Activated T-cell treated with anti-CD3 and anti-CD28 coated beads, Interleukin-2, amount 50 U/mL, for 72 hours (primary cell): ENCODE results near the gene BTNL8. TPM values are rescaled to one million over a fixed set of nuclear protein-coding genes. Genes with fewer than 3 reads are reported as not detected.

Experiments used
- ATAC-seq, 2 donors: fragments of 150-1000 bp; cut with Tn5 transposase; replicated peaks in 1 of 2; 2 replicates each; pipeline ENCODE4 v1.10.0; 2021; ENCODE audit warnings: moderate library complexity in 2 of 2, mild to moderate bottlenecking in 1 of 2
- DNase-seq, 2 donors: peaks; one replicate each; pipeline ENCODE4 v3.0.0; 2021 to 2022; ENCODE audit warnings: mixed read lengths in 1 of 2
- H3K27ac Mint-ChIP-seq: one replicate; pipeline ENCODE4 v1.8.0; 2022; ENCODE audit warnings: mild to moderate bottlenecking, moderate library complexity, mixed read lengths
- H3K27me3 Mint-ChIP-seq: one replicate; pipeline ENCODE4 v1.8.0; 2022; ENCODE audit warnings: low read depth, mixed read lengths
- H3K36me3 Mint-ChIP-seq, 2 donors: one replicate each; pipeline ENCODE4 v1.8.0; 2022; ENCODE audit warnings: mixed read lengths in 2 of 2, mild to moderate bottlenecking in 1 of 2; ENCODE audit not compliant: insufficient read depth in 2 of 2
- H3K4me1 Mint-ChIP-seq: one replicate; pipeline ENCODE4 v1.8.0; 2022; ENCODE audit warnings: low read depth, mixed read lengths
- H3K4me3 Mint-ChIP-seq, 2 donors: one replicate each; pipeline ENCODE4 v1.8.0; 2022; ENCODE audit warnings: mild to moderate bottlenecking in 2 of 2, mixed read lengths in 2 of 2, moderate library complexity in 2 of 2
- H3K9me3 Mint-ChIP-seq, 2 donors: one replicate each; pipeline ENCODE4 v1.8.0; 2022; ENCODE audit warnings: mixed read lengths in 2 of 2
- total RNA-seq, 2 donors: library from RNA; stranded (reverse); gene quantifications; one replicate each; pipeline ENCODE4 v1.2.3, GENCODE V29; 2022

BTNL8 gene
- total RNA-seq, 2 donors from 2014 or later, result 0.74 to 1.2 TPM

DNA sequence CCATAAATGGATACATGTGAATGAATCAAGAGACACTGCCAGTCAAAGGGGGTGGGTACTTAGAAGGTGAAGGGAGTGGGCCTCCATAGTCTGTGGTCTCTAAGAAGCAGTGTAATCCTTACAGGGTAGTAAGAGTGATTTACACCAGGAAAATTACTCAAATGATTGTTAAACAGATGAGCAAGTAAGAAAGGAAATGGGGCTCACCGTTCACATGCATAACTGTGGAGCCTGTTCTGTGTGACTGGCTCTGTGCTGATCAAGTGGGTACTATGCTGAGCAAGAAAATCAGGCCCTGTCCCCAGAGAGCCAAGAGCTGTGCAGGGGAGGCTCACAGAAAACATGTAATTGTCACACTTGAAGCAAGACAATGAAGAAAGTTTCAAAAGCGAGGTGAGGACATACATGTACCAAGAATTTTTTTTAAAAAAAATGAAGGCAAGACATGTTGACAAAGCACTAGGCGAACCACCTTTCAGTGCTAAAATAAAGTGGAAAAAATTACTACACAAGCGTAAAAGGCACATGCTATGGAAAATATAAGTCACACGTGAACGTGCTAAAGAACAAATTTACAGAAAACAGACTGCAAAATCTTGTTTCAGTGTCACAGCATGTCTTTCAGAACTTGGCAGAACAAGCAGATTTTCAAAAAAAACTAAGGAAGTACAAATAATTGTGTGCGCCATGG, 2.5 kb downstream of the BTNL8 start:
- H3K27me3 Mint-ChIP-seq, result no peaks in the 10 kb centered on the region
- H3K36me3 Mint-ChIP-seq, result peaks cover 2% of the 10 kb centered on the region in 2 donors
- DNase-seq, result no peak
- no peak overlapping the region for H3K4me3 Mint-ChIP-seq
- peak; percentile 74 to 84 for ATAC-seq
- H3K9me3 Mint-ChIP-seq, result no peaks in the 10 kb centered on the region
- H3K4me1 Mint-ChIP-seq, result peaks cover 10% of the 10 kb centered on the region
- H3K27ac Mint-ChIP-seq, result peak overlapping the region; percentile 62

- peaks cover 0 to 2% of the 10 kb centered on the region in 2 donors for H3K36me3 Mint-ChIP-seq
- peaks cover 7% of the 10 kb centered on the region for H3K4me1 Mint-ChIP-seq
- H3K9me3 Mint-ChIP-seq, result no peaks in the 10 kb centered on the region
- DNase-seq, result no peak
- no peak for ATAC-seq
- H3K4me3 Mint-ChIP-seq, result no peak overlapping the region
- H3K27me3 Mint-ChIP-seq, result peaks cover 10% of the 10 kb centered on the region
- no peak overlapping the region for H3K27ac Mint-ChIP-seq
These were observed 9.4 kb downstream of the BTNL8 start for GRCh38 chr5:180908400-180908799.

DNA sequence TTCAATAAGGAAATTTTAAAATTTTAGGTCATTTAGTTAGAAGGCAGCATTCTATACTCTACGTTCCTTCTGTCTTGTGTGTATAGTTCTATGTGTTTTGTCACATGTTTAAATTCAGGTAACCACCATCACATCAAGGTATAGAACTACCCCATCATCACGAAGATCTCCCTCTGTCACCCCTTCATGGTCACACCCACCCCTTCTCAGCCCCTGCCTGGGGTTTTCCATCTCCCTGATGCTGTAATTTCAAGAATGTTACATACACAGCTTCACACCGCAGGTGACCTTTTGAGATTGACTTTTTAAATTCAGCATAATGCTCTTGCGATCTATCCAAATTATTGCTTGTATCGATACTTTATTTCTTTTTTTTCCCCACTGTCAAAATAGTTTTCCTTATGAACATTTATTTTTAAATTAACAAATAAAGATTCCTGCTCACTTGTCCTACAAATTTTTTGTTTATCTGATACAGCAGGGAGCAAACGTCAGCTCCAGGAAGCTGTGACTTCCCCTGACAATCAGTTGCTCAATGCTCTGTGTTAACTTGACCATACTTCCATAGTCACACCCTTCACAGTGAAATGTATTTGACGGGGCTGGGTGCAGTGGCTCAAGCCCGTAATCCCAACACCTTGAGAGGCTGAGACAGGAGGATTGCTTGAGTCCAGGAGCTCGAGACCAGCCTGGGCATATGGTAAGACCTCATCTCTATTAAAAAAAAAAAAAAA, 10.2 kb downstream of the BTNL8 start:
- ATAC-seq (peak; percentile 76 to 89), DNase-seq (peak; percentile 19 to 34)
- peaks cover 10% of the 10 kb centered on the region for H3K27me3 Mint-ChIP-seq
- H3K4me3 Mint-ChIP-seq, result peak overlapping the region; percentile 31 to 57
- no peaks in the 10 kb centered on the region for H3K9me3 Mint-ChIP-seq
- peaks cover 0 to 2% of the 10 kb centered on the region in 2 donors for H3K36me3 Mint-ChIP-seq
- H3K27ac Mint-ChIP-seq, result peak overlapping the region; percentile 81
- peaks cover 7% of the 10 kb centered on the region for H3K4me1 Mint-ChIP-seq

GRCh38 chr5:180909782-180910181, 10.8 kb downstream of the BTNL8 start:
- DNase-seq, result no peak
- no peaks in the 10 kb centered on the region for H3K9me3 Mint-ChIP-seq
- H3K27me3 Mint-ChIP-seq, result peaks cover 10% of the 10 kb centered on the region
- ATAC-seq, result peak; percentile 20 to 60
- peaks cover 7% of the 10 kb centered on the region for H3K4me1 Mint-ChIP-seq
- peak overlapping the region; percentile 50 for H3K27ac Mint-ChIP-seq
- peak overlapping the region; percentile 31 to 57 for H3K4me3 Mint-ChIP-seq
- H3K36me3 Mint-ChIP-seq, result peaks cover 0 to 2% of the 10 kb centered on the region in 2 donors

- peak overlapping the region in 1 of 2 donors; percentile 57 for H3K4me3 Mint-ChIP-seq
These were observed 11.2 kb downstream of the BTNL8 start for GRCh38 chr5:180910182-180910581.

GRCh38 chr5:180910735-180911134, 11.8 kb downstream of the BTNL8 start:
- Mint-ChIP-seq H3K4me1 (peaks cover 7% of the 10 kb centered on the region), H3K27me3 (peaks cover 10% of the 10 kb centered on the region), H3K9me3 (no peaks in the 10 kb centered on the region), H3K27ac (peak overlapping the region; percentile 5), H3K36me3 (peaks cover 0 to 2% of the 10 kb centered on the region in 2 donors), H3K4me3 (no peak overlapping the region)
- DNase-seq (no peak), ATAC-seq (no peak)

More at GRCh38 chr5:180910182-180910581, 11.2 kb downstream of the BTNL8 start:
- Mint-ChIP-seq H3K4me1 (peaks cover 7% of the 10 kb centered on the region), H3K9me3 (no peaks in the 10 kb centered on the region), H3K36me3 (peaks cover 0 to 2% of the 10 kb centered on the region in 2 donors), H3K27me3 (peaks cover 10% of the 10 kb centered on the region), H3K27ac (peak overlapping the region; percentile 50)
- DNase-seq, result no peak
- no peak for ATAC-seq

DNA sequence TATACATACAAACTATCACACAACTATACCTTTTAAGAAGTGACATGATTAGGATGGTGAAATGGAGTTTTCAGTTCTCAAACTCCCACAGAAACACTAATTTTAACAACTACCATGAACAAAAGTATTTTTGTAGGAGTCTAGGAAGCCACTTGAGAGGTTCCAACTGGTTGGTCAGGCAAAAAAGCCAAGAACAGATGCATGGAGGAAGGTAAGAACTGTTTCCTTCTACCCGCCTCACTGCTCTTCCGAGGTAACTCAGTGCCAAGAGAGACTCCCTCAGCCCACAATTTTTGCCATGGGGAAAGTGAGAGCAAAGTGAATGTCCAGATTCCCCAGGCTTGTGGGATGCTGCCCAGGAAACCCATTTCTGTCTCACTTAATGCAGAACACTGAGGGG, 15.7 kb downstream of the BTNL8 start:
- H3K36me3 Mint-ChIP-seq, result no peaks in the 10 kb centered on the region
- no peak for ATAC-seq
- peaks cover 10% of the 10 kb centered on the region for H3K27me3 Mint-ChIP-seq
- no peak for DNase-seq
- no peaks in the 10 kb centered on the region for H3K9me3 Mint-ChIP-seq
- no peaks in the 10 kb centered on the region for H3K4me1 Mint-ChIP-seq
- no peak overlapping the region for H3K27ac Mint-ChIP-seq
- no peak overlapping the region for H3K4me3 Mint-ChIP-seq

DNA sequence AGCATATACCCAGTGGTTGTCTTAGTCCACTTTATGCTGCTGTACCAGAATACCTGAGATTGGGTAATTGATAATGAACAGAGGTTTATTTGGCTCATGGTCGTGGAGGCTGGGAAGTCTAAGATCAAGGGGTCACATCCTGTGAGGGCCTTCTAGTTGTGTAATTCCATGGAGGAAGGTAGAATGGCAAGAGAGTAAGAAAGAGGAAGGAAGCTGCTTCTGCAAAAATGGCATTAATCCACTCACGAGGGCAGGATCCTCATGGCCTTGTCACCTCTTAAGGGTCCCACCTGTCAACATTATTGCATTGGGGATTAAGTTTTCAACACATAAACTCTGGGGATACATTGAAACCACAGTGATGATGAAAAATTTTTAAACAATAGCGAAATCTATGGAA, 17.0 kb downstream of the BTNL8 start:
- H3K9me3 Mint-ChIP-seq, result no peaks in the 10 kb centered on the region
- H3K4me3 Mint-ChIP-seq, result no peak overlapping the region
- ATAC-seq (no peak), DNase-seq (no peak)
- H3K27me3 Mint-ChIP-seq, result peaks cover 10% of the 10 kb centered on the region
- H3K4me1 Mint-ChIP-seq, result no peaks in the 10 kb centered on the region
- no peaks in the 10 kb centered on the region for H3K36me3 Mint-ChIP-seq
- no peak overlapping the region for H3K27ac Mint-ChIP-seq

DNA sequence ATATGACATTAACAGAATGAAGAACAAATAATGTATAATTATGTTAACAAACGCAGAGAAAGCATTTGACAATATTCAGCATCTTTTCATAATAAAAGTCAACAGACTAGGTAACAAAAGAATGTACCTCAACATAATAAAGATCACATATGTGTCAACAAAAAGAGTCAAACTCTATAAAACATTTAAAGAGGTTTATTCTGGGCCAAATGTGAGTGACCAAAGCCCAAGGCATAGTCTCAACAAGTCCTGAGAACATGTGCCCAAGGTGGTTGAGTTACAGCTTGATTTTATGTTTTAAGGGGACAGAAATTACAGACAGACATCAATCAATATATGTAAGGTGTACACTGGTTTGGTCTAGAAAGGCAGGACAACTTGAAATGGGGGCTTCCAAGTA, 19.4 kb downstream of the BTNL8 start:
- no peak overlapping the region for H3K4me3 Mint-ChIP-seq
- no peak for DNase-seq
- peaks cover 0 to 4% of the 10 kb centered on the region in 2 donors for H3K36me3 Mint-ChIP-seq
- H3K4me1 Mint-ChIP-seq, result no peaks in the 10 kb centered on the region
- peaks cover 14% of the 10 kb centered on the region for H3K27me3 Mint-ChIP-seq
- peaks cover 5 to 9% of the 10 kb centered on the region in 2 donors for H3K9me3 Mint-ChIP-seq
- ATAC-seq, result no peak
- H3K27ac Mint-ChIP-seq, result no peak overlapping the region

DNA sequence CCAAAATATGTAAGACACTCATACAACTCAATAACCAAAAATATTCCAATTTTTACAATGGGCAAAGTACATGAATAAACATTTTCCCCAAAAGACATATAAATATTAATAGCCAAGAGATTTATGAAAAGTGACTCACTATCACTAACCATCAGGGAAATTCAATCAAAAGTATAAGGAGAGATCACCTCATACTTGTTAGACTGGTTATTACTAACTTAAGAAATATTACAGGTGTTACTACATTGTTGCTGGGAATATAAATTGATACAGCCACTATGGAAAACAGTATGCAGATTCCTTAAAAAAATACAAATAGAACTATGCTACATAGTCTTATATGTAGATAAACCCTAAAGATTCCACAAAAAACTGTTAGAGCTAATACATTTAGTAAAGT, 21.8 kb downstream of the BTNL8 start:
- no peak for ATAC-seq
- Mint-ChIP-seq H3K4me1 (no peaks in the 10 kb centered on the region), H3K36me3 (peaks cover 0 to 8% of the 10 kb centered on the region in 2 donors), H3K4me3 (no peak overlapping the region), H3K27ac (no peak overlapping the region), H3K9me3 (peaks cover 10 to 15% of the 10 kb centered on the region in 2 donors), H3K27me3 (peaks cover 21% of the 10 kb centered on the region)
- no peak for DNase-seq

DNA sequence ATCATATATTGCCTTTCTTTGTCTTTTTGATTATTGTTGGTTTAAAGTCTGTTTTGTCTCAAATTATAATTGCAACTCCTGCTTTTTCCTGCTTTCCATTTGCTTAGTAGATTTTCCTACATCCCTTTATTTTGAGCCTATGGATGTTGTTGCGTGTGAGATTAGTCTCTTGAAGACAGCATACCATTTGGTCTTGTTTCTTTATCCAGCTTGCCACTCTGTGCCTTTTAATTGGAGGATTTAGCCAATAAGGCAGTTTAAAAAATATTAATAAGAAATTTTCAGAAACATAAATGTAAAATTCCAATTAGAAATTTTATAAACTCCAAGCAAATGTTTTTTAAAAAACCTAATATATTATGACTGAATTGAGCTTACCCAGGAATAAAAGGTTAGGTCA, 24.0 kb downstream of the BTNL8 start:
- no peak for ATAC-seq
- H3K4me3 Mint-ChIP-seq, result no peak overlapping the region
- no peak overlapping the region for H3K27ac Mint-ChIP-seq
- DNase-seq, result no peak
- no peaks in the 10 kb centered on the region for H3K4me1 Mint-ChIP-seq
- peaks cover 13 to 18% of the 10 kb centered on the region in 2 donors for H3K9me3 Mint-ChIP-seq
- peaks cover 2 to 9% of the 10 kb centered on the region in 2 donors for H3K36me3 Mint-ChIP-seq
- H3K27me3 Mint-ChIP-seq, result peaks cover 31% of the 10 kb centered on the region

GRCh38 chr5:180932660-180933059, 33.7 kb downstream of the BTNL8 start:
- H3K27me3 Mint-ChIP-seq, result peaks cover 8% of the 10 kb centered on the region
- DNase-seq (no peak), ATAC-seq (no peak)
- no peaks in the 10 kb centered on the region for H3K4me1 Mint-ChIP-seq
- H3K9me3 Mint-ChIP-seq, result peaks cover 2 to 8% of the 10 kb centered on the region in 2 donors
- no peak overlapping the region for H3K4me3 Mint-ChIP-seq
- no peak overlapping the region for H3K27ac Mint-ChIP-seq
- peaks cover 2 to 10% of the 10 kb centered on the region in 2 donors for H3K36me3 Mint-ChIP-seq

- H3K27ac Mint-ChIP-seq, result no peak overlapping the region
- H3K36me3 Mint-ChIP-seq, result peaks cover 2 to 13% of the 10 kb centered on the region in 2 donors
- H3K4me1 Mint-ChIP-seq, result no peaks in the 10 kb centered on the region
- no peak for DNase-seq
- H3K27me3 Mint-ChIP-seq, result peaks cover 7% of the 10 kb centered on the region
- no peak overlapping the region for H3K4me3 Mint-ChIP-seq
- peaks cover 5 to 8% of the 10 kb centered on the region in 2 donors for H3K9me3 Mint-ChIP-seq
- ATAC-seq, result no peak
These were observed 36.2 kb downstream of the BTNL8 start for GRCh38 chr5:180935203-180935602.
